NT2/D1 (cell line): ENCODE data around the gene BICRA.
"Not testable (repeated sequence)": the region's sequence is repeated elsewhere in the genome, so short reads cannot be mapped to it uniquely, and the experiment has no call there.

Source experiments
- YY1 ChIP-seq: IDR thresholded peaks from 2 replicates; pipeline ENCODE4 v1.6.1; 2011; ENCODE audit not compliant: insufficient read length, insufficient read depth
- ZNF274 ChIP-seq: IDR thresholded peaks from 2 replicates; pipeline ENCODE4 v1.6.1; 2011; ENCODE audit warnings: mild to moderate bottlenecking, low read depth, low read length

DNA sequence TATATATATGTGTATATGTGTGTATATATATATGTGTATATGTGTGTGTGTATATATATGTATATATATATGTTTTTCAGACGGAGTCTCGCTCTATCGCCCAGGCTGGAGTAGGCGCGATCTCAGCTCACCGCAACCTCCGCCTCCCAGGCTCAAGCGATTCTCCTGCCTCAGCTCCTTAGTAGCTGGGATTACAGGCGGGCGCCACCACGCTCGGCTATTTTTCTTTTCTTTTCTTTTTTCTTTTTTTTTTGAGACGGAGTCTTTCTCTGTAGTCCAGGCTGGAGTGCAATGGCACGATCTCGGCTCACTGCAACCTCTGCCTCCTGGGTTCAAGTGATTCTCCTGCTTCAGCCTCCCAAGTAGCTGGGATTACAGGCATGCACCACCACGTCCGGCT, 137.2 kb downstream of the BICRA start:
- not testable (repeated sequence) for TF ChIP-seq YY1, ZNF274
